Effector CD4-positive, alpha-beta T cell (primary cell): ENCODE measurements around the gene EIF4A2.
"Not testable (repeated sequence)": the region's sequence is repeated elsewhere in the genome, so short reads cannot be mapped to it uniquely, and the experiment has no call there.

Experiments
- DNase-seq: peaks from one replicate; pipeline ENCODE4 v3.0.0-alpha.2; 2020

Gene EIF4A2

GRCh38 chr3:186785495-186786018 is 2.2 kb downstream of the EIF4A2 start:
- no peak for DNase-seq

- no peak for DNase-seq
These were observed 3.5 kb downstream of the EIF4A2 start for GRCh38 chr3:186786922-186787321.

- no peak for DNase-seq
These were observed 4.5 kb downstream of the EIF4A2 start for GRCh38 chr3:186787642-186788481.

DNA sequence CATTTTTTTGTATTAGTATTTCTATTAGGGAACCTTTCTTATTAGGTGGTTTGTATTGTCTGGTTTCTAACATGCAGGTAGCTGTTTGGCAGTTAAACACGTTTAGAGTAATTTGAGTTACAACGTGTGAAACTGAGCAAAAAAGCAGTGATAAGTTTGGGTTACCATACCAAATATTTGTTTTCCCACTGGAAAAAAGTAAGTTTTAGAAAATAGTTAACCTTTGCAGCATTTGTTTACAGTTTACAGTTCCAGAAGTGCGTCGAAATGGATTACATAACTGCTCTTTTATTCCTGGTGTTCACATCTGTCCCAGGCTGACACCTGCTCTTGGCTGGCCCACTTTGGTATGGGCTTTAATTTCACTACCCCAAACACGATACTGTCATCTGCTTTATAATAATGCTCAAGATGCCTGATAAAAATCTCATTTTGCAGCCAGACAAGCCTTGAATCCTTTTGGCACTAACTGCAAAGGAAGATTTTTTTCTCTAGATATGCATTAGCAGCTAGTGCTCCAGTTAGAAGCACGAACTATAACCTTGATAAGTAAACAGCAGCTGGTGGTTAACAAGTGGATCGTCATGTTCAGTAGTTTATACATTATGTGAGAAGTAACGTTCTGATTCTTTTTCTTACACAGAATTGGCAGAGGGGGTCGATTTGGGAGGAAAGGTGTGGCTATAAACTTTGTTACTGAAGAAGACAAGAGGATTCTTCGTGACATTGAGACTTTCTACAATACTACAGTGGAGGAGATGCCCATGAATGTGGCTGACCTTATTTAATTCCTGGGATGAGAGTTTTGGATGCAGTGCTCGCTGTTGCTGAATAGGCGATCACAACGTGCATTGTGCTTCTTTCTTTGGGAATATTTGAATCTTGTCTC is 5.3 kb downstream of the EIF4A2 start:
- no peak for DNase-seq

- DNase-seq, result no peak
These were observed 6.3 kb downstream of the EIF4A2 start for GRCh38 chr3:186789554-186790260.

DNA sequence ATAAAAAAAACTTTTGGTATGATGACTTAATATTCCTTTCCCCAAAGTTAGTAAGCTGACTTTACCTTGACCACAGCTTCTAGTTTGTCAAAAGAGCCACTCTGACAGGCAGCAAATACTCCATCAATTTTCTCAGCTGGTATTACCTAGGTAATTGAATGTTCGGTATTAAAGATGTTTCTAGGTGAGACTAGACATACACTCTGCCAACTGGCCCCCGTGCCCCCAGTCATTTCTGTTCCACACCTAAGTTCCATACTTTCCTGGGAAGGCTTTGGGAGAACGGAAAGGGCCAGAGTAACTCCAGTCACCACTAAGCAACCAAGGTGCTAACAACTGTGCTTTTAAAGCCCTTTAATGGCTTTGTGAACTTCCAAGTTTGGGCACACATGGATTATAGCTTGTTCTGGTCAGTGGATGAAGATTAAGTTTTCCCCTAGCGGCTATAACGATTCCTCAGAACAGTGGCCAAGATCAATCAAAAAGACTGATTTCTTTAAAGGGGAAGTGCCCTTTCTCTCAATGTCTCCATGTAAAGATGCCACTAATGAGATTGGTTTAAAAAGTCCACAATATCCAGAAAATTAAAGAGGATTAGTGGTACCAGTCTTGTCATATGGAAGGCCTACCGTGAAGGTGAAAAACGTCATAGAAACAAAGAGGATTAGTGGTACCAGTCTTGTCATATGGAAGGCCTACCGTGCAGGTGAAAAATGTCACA is 7.0 kb downstream of the EIF4A2 start:
- no peak for DNase-seq

DNA sequence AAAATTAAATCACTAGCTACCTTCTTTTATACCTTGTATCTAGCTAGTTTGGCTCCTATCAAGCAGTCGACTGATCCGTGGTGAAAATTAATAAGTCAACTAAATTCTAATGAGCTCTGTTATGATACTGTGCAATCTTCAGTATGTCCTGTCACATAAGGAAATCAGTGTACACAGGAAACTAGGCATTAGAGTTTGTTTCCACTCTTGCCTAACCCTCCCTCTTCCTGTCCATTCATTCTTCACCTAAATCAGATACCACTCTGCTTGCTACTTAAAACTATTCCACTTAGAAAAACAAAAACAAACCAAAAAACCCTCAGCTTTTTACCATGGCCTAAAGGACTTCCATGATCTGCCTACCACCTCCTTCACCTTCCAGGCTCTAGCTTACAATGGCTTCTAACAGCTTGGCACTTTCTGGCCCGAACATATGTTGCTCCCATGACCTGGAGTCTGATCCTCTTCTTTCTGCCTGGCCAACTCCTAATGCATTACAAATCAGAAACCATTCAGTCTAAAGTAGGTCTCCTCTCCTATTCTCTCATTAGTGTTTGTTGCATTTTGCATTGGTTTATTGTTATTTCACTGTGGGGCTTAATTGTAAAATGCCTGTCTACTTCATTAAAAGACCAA is 15.0 kb downstream of the EIF4A2 start:
- DNase-seq, result no peak

DNA sequence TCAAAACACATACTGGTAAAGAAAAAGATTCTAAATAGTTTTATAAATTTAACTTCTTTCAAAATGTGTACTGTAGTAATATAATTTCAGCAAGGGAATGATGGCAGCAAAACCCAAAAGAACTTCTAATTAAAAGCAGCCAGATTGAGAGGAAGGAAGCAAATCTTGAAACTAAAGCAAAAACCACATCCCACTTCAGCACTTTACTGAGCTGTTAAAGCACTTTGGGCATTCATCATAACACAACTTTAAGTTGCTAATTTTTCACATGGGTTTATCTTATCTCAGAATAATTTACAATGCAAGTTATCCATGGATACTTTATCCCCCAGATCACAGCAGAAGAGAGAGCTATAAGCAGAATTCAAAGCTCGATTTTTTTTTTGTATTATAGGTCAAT is 16.9 kb downstream of the EIF4A2 start:
- no peak for DNase-seq

DNA sequence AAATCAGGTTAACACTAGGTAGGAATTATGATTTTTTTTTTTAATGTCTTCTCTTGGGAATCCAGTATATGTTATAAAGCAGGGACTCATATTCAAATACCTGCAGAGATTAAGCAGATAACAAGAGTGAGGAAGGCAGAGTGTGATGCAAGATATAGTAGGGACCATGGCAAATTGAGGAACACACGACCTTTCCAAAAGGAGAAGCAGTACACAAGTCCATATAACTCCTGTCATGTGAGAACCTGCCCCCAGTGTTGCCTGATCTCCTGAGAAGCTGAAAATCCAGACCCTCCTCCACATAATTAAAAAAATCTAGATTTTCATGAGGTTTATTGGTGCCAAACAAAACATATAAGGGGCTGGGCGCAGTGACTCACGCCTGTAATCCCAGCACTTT is 19.3 kb downstream of the EIF4A2 start:
- DNase-seq, result no peak

DNA sequence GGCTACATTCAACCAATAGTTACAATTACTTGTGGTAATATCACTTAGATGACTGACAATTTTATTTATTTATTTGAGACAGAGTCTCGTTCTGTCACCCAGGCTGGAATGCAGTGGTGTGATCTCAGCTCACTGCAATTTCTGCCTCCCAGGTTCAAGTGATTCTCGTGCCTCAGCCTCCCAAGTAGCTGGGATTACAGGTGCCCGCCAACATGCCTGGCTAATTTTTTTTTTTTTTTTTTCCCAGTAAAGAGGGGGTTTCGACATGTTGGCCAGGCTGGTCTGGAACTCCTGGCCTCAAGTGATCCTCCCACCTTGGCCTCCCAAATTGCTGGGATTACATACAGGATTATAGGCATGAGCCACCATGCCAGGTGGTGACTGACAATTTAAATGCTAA is 20.1 kb downstream of the EIF4A2 start:
- DNase-seq, result not testable (repeated sequence)

- peak; percentile 82 for DNase-seq
These were observed 23.0 kb downstream of the EIF4A2 start, which contains the start of gene RFC4 for GRCh38 chr3:186806089-186807055. Gene RFC4 (minus strand): TSS chr3:186806482. CDS start chr3:186804713, 1,769 bp downstream.

- no peak for DNase-seq
These were observed 23.9 kb downstream of the EIF4A2 start for GRCh38 chr3:186807231-186807630.

DNA sequence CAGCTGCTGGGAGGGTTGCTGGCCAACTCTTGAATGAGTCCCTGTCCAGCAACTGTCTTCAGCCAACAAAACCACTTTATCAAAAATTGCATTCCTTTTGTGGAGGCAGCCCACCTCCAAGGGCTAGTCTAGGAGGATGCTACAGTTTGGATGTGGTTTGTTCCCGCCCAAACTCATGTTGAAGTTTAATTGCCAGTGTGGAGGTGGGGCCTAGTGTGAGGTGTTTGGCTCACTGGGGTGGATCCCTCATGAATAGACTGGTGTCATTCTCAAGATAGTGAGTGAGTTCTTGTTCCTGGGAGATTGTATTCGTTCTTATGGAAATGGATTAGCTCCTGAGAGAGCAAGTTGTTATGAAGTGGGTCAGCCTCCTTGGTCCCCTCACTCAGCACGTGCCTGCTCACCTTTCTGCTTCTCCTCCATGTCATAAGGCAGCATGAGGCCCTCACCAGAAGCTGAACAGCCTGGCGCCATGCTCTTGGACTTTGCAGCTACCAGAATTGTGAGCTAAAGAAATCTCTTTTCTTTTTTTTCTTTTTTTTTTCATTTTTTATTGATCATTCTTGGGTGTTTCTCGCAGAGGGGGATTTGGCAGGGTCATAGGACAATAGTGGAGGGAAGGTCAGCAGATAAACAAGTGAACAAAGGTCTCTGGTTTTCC is 27.1 kb downstream of the EIF4A2 start:
- DNase-seq, result no peak

GRCh38 chr3:186811313-186811712 is 27.9 kb downstream of the EIF4A2 start:
- not testable (repeated sequence) for DNase-seq

DNA sequence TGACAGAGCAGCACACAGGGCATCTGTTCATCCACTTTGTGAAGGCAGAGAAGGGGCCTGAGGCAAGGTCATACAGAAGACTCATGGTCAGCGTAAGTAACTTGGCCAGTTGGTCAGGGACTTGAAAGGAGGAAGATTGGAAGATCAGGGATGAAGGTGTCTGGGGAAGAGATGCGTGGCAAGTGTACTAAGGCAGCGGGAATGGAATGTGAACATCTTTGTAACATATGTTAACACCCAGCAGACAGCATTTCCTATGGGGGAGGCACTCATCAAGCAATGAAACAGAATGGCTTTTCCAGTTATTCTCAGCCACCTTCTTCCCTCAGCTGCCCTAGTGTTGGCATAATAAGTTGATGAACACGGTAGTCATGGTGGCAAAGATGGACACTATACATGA is 30.7 kb downstream of the EIF4A2 start:
- no peak for DNase-seq

- DNase-seq, result no peak
These were observed 32.1 kb downstream of the EIF4A2 start for GRCh38 chr3:186815435-186815834.

GRCh38 chr3:186818516-186818915 is 35.1 kb downstream of the EIF4A2 start:
- no peak for DNase-seq

DNA sequence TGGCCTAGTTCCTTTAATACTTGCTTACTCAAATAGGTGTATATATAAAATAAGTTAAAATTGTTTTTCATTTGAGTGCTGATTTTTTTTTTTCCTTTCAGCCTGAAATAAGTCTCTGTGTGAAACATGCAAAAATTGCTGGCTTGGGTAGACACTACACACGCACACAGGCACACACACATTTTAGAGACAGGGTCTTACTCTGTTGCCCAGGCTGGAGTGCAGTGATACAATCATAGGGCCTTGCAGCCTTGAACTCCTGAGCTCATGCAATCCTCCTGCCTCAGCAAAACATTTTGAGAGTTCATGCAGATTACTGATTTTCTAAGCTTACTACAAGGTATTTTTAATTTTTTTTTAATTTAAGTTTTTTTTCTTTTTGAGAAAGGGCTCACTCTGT is 35.6 kb downstream of the EIF4A2 start:
- no peak for DNase-seq
